Brain pericyte (primary cell): ENCODE data around the gene TRPM3.

Source experiments
- DNase-seq: peaks from one replicate; pipeline ENCODE4 v3.0.0-alpha.2; 2012; ENCODE audit warnings: low read depth, low spot score

TRPM3 gene

DNA sequence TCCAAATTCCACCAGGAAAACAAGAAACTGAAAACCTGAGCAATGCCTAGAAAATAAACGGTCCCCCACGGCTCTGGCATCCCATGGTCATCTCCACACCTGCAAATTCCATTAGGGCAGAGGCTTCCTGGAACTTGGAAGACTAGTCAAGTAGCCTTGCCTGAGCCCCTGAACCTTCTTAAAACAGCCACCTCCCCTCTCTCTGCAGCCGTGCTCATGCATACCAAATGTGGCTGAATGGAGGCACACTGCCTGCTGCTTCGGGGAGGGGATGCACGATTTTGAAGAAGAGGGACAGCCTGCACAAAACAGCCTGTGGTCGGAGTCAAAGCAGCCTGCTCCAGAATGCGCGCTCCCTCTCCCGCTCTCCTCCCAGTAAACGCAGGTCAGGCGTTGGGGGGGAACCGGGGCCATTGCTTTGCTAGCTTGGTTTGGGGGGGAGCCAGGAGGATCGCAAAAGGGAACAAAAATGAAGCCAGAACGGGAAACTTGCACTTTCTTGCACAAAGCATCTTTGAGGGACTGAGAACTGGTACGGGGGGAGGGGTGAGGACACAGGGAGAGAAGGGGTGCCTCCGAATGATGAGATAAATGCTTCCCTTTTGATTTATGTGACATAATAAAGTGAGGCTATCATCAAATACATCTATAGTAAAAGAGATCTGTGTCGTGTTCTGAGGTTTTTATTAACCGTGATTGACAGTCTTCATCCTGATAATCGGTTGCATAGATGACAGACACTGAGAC lies at the start of gene TRPM3:
TSS of gene TRPM3 (minus strand) at position 347 of the 747 bp plus-strand sequence. CDS start at position 80, 267 bp downstream.
- DNase-seq, result no peak

GRCh38 chr9:71168418-71168817 lies 47.0 kb upstream of the TRPM3 start:
- DNase-seq, result no peak

DNA sequence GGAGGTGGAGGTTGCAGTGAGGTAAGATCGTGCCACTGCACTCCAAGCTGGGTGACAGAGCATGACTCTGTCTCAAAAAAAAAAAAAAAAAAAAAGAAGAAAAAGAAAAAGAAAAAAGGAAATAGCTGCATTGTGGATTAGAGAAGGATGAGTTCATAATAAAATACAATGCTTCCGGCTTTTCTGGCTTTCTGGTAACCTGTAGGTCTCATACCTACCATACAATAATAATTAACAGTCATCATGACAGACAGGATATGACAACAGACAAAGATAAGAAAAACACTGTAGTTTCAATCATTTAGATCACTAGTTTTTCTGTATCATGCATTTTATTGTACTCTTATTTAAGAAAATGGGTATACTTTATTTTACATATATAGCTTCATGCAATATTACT lies 40.7 kb upstream of the TRPM3 start:
- no peak for DNase-seq

- DNase-seq, result no peak
Measured at GRCh38 chr9:71157731-71158130, 36.3 kb upstream of the TRPM3 start.

DNA sequence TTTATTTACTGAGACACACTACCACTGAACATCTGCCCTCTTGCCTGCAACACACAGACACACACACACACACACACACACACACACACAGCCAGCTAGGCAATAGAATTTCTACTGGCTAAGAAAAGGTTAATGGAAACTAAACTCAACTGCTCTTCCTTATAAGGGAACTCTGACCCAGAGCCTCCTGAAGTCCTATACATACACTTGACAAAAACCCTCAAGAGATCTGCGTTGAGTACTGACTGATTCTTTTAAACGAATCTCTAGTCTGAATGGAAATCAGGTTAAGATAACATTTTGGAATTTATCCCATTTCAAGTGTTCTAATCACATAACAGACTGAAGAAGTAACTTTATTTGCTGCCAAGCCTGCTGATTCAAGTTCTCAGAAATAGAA lies 25.9 kb upstream of the TRPM3 start:
- no peak for DNase-seq

DNA sequence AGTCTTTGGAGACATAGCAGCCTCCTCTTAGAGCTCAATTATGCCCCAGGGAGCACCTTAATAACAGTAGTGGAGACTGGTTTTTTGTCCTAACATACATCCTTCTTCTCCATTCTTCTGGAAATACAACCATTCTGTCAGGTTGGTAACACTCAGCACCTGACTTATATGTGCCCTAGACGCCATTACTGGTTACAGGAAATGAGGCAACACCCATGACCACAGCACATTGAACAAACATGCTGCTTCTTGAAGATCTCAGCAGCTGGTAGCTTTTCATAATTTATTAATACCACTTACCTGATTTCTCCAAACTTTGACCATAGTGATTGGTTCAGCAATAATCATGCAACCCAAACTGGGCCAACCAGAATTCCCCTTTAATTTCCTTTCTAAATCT lies 25.1 kb upstream of the TRPM3 start:
- no peak for DNase-seq

- no peak for DNase-seq
Measured at GRCh38 chr9:71145179-71145578, 23.8 kb upstream of the TRPM3 start.

DNA sequence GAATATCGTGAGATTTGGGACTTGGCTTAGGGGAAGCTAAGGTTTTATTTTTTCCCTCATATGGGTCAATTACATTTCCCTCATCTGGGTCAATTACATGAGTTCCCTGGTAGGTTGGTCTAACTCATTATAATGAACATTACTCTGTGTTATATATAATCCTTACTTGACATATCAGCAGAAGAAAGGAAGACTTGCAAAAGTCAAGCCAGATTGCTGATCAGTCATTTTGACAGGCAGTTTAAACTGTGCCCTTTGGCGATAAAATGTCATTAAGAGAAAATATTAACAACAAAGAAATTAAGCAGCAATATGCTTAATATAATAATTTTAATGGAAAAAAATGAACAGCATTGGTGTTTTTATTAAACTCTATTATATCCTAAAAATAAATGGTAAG lies 23.1 kb upstream of the TRPM3 start:
- no peak for DNase-seq

- DNase-seq, result no peak
Measured at GRCh38 chr9:71136696-71137095, 15.3 kb upstream of the TRPM3 start.

DNA sequence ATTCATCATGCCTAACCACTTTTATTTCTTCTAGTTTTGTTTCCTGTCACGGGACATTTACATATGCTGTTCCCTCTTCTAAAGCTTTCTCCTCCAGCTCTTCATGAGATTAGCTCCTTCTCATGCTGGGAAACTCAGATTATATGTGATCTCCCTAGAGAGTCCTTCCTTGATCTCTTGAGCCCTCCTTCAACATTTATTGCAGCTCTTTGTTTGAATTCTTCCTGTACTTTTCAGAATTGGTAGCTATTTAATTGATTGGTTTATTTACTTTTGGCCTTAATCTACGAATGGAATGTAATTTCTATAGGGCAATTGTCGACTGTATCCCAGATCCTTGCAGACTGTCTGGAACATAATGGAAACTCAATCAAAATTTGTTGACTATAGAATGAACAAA lies 9.7 kb upstream of the TRPM3 start:
- no peak for DNase-seq

DNA sequence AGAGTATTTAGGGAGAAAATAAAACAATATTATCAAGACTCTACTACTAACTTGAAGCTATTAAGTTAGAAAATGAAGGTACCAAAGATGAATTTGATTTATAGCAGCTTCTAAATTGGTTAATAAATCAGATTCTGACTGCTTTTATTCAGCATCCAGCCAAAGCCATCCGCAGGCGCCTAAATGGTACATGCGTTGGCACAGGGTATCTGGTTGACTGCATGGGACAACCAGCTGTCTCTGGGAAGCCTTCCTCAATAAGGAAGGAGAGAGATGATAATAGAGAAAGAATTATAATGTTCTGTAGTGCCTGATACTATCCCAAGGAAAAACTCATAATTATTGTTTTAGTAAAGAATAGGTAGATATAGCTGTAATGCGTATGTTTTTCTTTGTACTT lies 9.1 kb upstream of the TRPM3 start:
- DNase-seq, result no peak

DNA sequence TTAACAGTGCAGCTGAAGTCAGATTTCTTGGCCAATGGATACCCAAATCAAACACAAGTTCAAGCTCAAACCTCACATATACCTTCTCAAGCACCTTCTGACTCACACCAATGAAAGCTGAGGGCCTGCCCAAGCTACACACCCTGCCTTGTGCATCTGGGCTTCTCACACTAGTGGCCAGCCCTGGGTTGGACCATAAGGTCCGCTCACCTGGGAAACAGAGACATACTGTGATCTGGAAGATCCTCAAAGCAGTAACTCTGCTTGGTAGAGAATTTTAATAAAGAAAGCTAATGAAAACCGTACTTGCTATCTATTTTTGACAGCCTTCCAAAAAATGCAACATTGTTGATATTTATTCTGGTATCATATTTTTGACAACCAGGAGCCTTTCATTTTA lies 7.4 kb upstream of the TRPM3 start:
- no peak for DNase-seq

- no peak for DNase-seq
Measured at GRCh38 chr9:71127301-71127700, 5.9 kb upstream of the TRPM3 start.

- no peak for DNase-seq
Measured at GRCh38 chr9:71122421-71122820, 1.0 kb upstream of the TRPM3 start.

GRCh38 chr9:71122022-71122275 lies 528 bp upstream of the TRPM3 start:
- DNase-seq, result no peak

DNA sequence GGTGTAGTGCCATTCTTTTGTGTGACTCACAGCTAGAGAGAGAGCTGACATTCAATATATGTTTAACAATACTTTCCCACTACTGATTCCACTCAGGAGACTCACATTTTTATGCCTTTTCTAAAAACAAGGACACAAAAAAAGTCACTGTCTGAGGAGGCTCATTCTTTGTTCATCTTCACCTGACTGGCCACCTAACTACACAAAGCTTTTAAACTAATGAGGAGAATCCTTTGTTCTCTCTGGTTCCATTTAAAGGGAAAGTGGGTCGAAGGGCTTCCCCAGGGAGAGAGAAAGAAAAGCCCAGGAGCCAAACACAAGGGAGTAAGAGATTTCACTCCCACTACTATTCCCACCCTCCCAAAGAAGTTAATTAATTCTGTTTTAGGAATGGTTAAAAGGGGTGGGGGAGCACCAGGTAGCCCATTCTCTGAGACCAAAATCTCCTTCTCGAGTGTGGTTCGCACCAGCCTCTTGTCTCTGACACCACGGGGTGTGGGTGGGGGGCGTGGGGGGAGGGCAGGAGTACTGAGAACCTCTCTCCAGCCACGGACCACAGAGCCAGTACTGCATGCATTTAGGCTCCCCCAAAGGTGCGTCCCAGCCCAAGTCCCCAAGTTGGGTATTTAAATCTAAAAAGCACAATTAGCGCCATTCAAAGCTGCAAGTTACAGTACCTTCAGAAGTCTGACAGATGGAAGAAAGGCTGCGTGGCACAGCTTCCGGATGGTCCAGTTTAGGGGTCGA lies 747 bp downstream of the TRPM3 start:
- DNase-seq, result no peak

DNA sequence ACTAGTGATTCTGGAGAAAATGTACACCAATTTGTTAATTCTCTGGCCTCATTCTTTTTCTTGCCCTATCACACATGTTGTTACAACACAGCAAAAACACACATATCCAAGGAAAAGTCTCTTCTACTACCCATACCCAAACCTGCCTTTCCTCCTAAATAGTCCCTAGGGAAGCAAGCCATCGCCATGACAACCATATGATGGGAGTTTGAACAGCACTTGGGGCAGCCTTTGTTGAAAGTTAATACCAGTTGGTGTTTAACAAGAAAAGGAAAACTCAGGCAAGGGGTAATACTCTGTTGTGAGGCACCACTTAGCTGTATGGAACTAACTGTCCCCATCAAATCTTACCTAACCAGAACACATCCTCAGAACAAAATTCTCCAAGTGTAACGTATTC lies 1.7 kb downstream of the TRPM3 start:
- DNase-seq, result no peak

GRCh38 chr9:71118324-71118723 lies 3.1 kb downstream of the TRPM3 start:
- no peak for DNase-seq

DNA sequence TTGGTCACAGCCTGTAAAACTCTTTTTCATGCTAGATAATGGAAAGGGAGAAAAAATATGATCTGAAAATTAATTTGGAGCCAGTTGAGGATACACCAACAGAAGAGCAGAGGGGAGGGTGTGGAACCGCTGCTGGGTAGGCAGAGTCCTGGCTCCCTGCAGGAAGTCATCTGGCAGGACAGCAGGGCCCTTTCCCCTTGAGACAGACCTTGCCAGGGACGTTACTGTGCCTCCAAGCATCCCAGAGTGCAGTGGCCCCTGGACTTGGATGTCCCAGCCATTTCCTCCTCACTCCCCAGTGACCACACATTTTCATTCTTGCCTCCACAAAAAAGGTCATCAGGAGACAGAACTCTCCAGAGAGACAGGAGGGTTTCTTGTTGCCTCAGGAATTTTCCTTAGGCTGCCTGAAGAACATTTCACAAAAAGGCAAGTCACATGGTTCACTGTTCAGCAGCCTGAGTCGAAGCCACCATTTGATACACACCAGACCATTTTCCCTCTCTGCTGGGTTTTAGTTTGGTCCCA lies 5.9 kb downstream of the TRPM3 start:
- no peak for DNase-seq

DNA sequence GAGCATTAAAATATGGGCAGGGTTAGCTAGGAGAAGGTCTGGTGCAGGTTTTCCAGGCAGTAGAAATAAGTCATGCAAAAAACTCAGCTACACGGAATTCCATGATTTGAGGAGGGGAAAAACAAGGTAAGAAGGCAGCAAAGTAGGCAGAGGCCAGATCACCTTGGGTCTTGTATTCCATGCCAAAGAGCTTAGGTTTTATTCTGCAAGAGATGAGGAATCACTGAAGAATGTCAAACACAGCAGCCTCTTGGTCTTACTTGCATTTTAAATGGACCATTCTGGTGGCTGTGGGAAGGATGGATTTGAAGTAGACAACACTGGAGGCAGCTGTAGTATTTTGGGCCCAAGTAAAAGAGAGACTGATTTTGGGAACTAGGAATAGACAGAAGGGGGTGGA lies 8.6 kb downstream of the TRPM3 start:
- DNase-seq, result no peak

- DNase-seq, result no peak
Measured at GRCh38 chr9:71108937-71109336, 12.5 kb downstream of the TRPM3 start.

DNA sequence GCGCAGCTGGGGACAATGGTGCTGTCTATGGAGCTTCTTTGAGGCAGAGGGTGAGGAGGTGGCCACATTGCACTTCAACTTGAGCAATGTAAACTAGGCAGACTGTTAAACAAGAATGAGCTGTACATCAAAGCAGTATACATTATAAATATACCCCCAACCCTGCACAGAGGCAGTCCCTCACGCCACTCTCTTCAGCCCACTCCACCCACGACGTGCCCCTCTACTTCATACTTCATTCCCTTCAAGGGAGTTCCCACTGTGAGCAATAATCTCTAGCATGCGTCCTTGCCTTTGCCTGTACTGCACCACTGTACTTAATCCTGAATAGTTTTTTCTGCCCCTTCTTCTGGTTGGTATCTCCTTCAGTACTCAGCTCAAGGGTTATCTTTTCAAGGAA lies 14.4 kb downstream of the TRPM3 start:
- DNase-seq, result no peak

DNA sequence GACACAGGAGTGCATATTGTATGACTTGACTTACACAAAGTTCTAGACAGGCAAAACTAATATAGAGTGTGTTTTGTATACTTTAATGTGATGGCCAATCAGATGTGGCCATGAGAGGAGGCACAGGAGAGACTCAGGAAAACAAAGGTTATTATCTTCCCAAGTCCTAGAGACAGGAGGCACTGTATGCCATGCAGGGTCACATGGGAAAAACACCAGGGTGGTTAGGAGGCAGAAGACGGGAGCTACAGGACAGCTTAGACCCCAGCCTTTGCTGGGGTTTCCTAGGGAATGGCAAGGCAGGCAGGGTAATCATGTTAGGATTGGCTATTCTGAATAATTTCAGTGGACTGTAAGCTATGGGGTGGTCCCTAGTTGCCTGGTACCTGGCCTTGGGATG lies 16.2 kb downstream of the TRPM3 start:
- DNase-seq, result no peak
